ENCODE results near the gene ANKRD11.
"Not testable (repeated sequence)": the region's sequence is repeated elsewhere in the genome, so short reads cannot be mapped to it uniquely, and the experiment has no call there.

The ANKRD11 gene

DNA sequence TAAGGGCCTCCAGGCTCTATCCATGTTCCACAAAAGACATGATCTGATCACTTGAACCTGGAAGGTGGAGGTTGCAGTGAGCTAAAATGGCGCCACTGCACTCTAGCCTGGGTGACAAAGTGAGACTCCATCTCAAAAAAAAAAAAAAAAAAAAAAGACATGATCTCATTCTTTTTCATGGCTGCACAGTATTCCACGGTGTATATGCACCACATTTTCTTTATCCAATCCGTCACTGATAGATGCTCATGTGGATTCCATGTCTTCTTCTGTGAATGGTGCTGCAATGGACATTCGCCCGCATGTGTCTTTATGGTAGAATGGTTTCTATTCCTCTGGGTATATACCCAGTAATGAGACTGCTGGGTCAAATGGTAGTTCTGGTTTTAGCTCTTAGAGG lies 124.4 kb downstream of the ANKRD11 start:
- no peak for DNase-seq (ENCODE audit: low read depth)
- H3K4me3 ChIP-seq (ENCODE audit: low read depth, low read length): no peak overlapping the region
- TF ChIP-seq, protein P1, sequence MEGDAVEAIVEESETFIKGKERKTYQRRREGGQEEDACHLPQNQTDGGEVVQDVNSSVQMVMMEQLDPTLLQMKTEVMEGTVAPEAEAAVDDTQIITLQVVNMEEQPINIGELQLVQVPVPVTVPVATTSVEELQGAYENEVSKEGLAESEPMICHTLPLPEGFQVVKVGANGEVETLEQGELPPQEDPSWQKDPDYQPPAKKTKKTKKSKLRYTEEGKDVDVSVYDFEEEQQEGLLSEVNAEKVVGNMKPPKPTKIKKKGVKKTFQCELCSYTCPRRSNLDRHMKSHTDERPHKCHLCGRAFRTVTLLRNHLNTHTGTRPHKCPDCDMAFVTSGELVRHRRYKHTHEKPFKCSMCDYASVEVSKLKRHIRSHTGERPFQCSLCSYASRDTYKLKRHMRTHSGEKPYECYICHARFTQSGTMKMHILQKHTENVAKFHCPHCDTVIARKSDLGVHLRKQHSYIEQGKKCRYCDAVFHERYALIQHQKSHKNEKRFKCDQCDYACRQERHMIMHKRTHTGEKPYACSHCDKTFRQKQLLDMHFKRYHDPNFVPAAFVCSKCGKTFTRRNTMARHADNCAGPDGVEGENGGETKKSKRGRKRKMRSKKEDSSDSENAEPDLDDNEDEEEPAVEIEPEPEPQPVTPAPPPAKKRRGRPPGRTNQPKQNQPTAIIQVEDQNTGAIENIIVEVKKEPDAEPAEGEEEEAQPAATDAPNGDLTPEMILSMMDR (conservative IDR thresholded peaks at IDR 0.05; ENCODE audit: low read depth, low read length): no peak

DNA sequence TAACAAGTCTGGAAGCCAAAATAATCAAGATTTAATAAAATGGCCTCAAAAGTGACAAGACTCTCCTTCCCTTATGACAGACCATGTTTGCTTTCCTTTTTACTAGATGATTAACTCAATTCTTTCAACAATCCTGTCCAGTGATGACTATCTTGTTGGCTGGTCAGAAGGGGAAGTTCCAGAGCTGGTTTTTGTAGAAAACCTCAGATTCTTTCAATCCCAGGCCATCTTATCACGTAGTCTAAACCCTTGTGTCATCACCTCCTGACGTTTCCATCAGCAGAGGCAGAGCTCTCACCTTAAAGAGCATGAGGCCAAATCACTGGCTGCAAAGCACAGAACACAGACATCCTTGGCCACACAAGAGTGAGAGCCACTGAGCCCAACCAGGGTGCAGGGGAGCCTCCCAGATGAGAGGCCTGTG lies 125.3 kb downstream of the ANKRD11 start:
- peak; percentile 78 for DNase-seq (ENCODE audit: low read depth)
- TF ChIP-seq, protein P1 (conservative IDR thresholded peaks at IDR 0.05; ENCODE audit: low read depth, low read length): no peak
- no peak overlapping the region for H3K4me3 ChIP-seq (ENCODE audit: low read depth, low read length)

DNA sequence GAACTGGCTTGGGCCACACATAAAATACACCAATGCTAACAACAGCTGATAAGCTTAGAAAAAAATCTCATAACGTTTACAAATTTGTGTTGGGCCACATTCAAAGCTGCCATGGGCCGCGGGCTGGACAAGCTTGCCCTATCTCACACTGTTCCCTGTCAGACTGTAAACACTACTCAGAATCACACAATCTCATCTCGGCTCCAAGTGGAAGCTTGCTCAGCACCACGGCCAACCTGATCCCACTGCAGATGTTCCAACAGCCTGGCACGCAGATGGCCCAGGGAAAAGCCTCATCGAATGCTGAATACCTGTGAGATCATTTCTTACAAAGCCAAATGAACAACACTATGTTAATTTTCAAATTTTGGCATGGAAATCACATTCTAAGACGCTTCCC lies 125.8 kb downstream of the ANKRD11 start:
- DNase-seq (ENCODE audit: low read depth): peak; percentile 56
- no peak overlapping the region for H3K4me3 ChIP-seq (ENCODE audit: low read depth, low read length)
- TF ChIP-seq, protein P1 (conservative IDR thresholded peaks at IDR 0.05; ENCODE audit: low read depth, low read length): no peak

DNA sequence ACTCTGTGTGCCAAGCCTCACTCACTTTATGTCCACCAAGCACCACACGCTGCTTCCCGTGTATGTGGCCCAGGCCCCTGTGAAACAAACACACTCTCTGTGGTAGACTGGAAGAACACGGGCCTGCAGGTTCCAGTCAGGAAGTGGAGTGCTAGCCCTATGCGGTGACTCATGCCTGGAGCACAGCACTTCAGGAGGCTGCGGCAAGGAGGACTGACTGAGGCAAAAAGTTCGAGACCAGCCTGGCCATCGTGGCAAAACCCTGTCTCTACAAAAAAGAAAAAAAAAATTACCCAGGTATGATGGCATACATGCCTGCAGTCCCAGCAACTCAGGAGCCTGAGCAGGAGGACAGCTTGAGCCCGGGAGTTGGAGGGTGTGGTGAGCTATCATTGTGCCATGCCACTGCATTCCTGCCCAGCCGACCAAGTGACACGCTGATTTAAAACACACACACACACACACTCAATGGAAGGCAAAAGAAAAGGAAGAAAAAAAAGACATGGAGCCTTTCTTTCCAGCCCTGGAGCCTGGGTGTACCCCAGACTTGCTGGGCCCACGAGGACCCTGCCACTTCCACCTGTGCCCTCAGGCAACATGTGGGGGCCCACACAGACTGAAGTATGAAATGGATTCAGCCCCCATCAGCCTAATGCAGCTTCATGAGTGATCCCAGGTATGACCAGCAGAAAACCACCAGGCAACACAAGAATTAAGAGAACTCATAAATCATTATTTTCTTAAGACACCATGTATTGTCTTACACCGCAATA lies 126.6 kb downstream of the ANKRD11 start:
- H3K4me3 ChIP-seq (ENCODE audit: low read depth, low read length): no peak overlapping the region
- TF ChIP-seq, protein P1 (conservative IDR thresholded peaks at IDR 0.05; ENCODE audit: low read depth, low read length): no peak
- peak; percentile 91 for DNase-seq (ENCODE audit: low read depth)

DNA sequence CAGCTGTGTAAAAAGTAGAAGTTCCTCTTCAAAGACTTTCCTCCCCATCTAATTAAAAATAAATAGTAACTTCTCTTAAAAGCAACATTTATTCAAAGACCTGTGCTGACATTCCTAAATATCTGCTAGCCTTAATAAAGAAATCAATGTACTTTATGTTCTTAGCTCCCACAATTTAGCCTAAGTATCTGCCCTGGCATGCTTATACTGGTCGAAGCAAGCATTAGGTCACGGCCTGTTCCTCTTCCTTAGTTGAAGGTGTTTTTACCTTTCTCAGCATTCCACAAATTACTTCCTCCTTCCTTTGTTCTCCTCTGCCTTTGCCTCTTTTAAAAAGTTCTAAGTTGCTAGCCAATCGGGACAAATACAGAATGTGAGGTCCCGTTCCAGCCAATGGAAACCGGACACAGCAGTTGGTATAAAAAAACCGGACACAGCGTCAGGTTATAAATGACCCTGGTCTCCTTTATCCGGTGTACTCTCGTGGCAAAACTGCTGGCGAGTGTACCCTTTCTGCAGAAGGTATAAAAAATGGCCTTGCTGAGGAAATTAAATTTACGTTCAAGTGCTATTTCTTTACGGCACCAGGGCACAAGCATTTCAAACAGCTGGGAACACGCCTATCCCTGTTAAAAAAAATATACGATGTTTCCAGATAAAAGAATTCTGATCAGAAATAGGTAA lies 127.7 kb downstream of the ANKRD11 start:
- not testable (repeated sequence) for DNase-seq (ENCODE audit: low read depth); H3K4me3 ChIP-seq (ENCODE audit: low read depth, low read length)

DNA sequence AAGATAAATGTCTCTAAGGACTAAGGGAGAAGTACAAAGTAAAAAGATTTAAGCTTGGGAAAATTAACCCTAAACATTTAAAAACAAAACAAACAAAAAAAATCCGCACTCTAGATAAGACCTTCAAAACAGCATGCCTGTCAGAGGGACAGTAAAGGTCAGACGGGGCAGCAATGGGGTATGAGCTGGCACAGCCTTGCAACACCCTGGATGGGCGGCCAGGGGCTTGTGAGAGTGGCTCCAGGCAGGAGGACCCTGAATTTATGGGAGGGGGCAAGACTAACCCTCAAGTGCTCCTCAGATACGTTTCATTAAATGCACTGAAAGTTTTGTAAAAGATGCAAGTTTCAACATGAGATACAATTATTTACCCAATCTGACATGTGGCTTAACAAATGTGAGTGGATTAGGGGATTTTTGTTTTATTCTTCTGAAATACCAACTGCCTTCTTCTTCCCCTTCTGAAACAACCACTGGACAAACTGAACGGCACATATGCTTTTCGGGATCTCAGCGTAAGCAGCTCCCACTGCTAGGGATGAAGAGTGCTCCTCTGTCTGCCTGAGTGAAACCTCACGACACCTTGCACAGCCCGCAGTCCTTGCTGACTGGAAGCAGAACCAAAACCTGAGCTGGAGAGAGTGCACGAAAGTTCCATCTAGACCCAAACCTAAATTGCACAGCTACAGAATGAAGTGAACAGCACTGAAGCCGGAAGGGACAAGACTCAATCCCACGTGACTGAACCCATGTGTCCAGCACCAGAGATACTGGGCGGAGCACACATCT lies 128.4 kb downstream of the ANKRD11 start:
- no peak overlapping the region for H3K4me3 ChIP-seq (ENCODE audit: low read depth, low read length)
- no peak for DNase-seq (ENCODE audit: low read depth)
- TF ChIP-seq, protein P1 (conservative IDR thresholded peaks at IDR 0.05; ENCODE audit: low read depth, low read length): no peak

DNA sequence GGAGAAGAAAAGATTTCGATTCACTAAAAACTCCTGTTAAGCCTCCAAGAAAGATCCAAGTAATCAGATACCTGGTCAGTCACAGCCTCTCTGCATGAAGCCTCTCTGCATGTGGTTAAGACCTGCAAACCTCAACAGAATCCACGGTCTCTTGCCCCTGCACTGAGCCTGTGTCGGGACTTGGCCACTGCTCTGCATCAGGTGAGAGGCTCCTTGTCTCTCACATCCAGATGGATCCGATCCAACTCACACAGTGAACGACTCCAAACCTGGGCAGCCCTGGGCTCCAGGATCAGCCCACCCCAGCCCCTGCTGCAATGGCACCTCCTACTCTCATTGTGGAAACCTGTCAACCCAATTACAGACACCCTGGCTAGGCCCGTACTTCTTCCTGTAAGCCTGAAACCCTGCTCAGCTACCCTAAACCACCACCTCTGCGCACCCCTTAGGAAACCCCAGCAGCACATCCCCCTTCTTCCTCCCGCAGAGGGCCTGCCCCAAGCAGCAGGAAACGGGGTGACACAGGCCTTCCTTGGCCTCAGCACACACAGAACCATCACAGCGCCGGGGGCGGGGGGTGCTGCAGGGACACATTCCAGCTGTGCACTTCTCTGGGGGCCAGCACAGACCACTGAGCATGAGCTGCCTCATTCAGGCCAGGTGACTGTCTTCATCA lies 129.5 kb downstream of the ANKRD11 start:
- H3K4me3 ChIP-seq (ENCODE audit: low read depth, low read length): no peak overlapping the region
- DNase-seq (ENCODE audit: low read depth): peak; percentile 46
- TF ChIP-seq, protein P1 (conservative IDR thresholded peaks at IDR 0.05; ENCODE audit: low read depth, low read length): no peak

Data from choroid plexus epithelial cell (primary cell).